ENCODE measurements around the gene SLC25A2. TPM values are rescaled to one million over a fixed set of nuclear protein-coding genes. Genes with fewer than 3 reads are reported as not detected.
"Not testable (repeated sequence)": the region's sequence is repeated elsewhere in the genome, so short reads cannot be mapped to it uniquely, and the experiment has no call there.

SLC25A2 gene
- total and polyA plus RNA-seq, 2 of the 8 experiments (the other 6 are each of a cell fraction or from before 2014, with no cell fraction given) = not detected

GRCh38 chr5:141346017-141346416 lies 42.2 kb upstream of the SLC25A2 start:
- H2AFZ ChIP-seq (ENCODE audit: low read length); H3K56ac ChIP-seq (replicated peaks; ENCODE audit: insufficient read length, low read depth, low read length); H4K91ac ChIP-seq (replicated peaks; ENCODE audit: insufficient read length, low read length); H3K36me3 ChIP-seq (ENCODE audit: control insufficient read depth in 2 of 4, insufficient read depth in 4 of 4, low read length in 3 of 4); H3K18ac ChIP-seq (ENCODE audit: extremely low read depth, low read length); POLR2A ChIA-PET (ENCODE audit: partially characterized antibody); H2BK12ac ChIP-seq (ENCODE audit: low read depth, low read length); H4K20me1 ChIP-seq (replicated peaks in 1 of 2; ENCODE audit: control insufficient read depth in 1 of 2, insufficient read depth in 2 of 2, low read length in 2 of 2); H2BK20ac ChIP-seq (ENCODE audit: low read length); DNase-seq (ENCODE audit: low read depth in 1 of 2, low spot score in 2 of 2); H3K27ac ChIP-seq (ENCODE audit: low read depth, low read length); H3K23me2 ChIP-seq (ENCODE audit: low read depth, low read length); H2BK5ac ChIP-seq (ENCODE audit: low read depth, low read length); H3K14ac ChIP-seq (ENCODE audit: insufficient read length); H2AK5ac ChIP-seq (ENCODE audit: low read depth, low read length); H2BK15ac ChIP-seq (ENCODE audit: low read length); H4K8ac ChIP-seq (ENCODE audit: extremely low read depth, insufficient read depth, low read length); H3K4me1 ChIP-seq (replicated peaks in 1 of 4; ENCODE audit: control insufficient read depth in 3 of 4, insufficient read depth in 4 of 4, low read length in 3 of 4); H3K23ac ChIP-seq (ENCODE audit: insufficient read length); H3K27me3 ChIP-seq (replicated peaks in 1 of 4; ENCODE audit: control insufficient read depth in 3 of 4, extremely low read depth in 1 of 4, insufficient read depth in 3 of 4, low read length in 3 of 4); H3K4me3 ChIP-seq (ENCODE audit: extremely low read depth in 1 of 4, insufficient read depth in 2 of 4, low read depth in 3 of 4, low read length in 4 of 4); H4K5ac ChIP-seq (ENCODE audit: insufficient read length, low read depth, low read length); H3K79me2 ChIP-seq (ENCODE audit: control insufficient read depth in 1 of 2, insufficient read depth in 2 of 2, low read length in 2 of 2); FAIRE-seq; H3K9ac ChIP-seq (replicated peaks in 1 of 4; ENCODE audit: extremely low read depth in 1 of 4, low read depth in 3 of 4, low read length in 3 of 4); H3K4ac ChIP-seq (replicated peaks; ENCODE audit: insufficient read length, low read depth, low read length); H3K79me1 ChIP-seq (ENCODE audit: low read depth, low read length); H3K4me2 ChIP-seq (ENCODE audit: insufficient read depth in 1 of 2, low read depth in 2 of 2, low read length in 2 of 2); H2BK120ac ChIP-seq (replicated peaks; ENCODE audit: low read depth, low read length): not testable (repeated sequence)
- CTCF ChIA-PET (ENCODE audit: partially characterized antibody) = interaction anchor here (1.3 to 3.8 kb wide), 7 partner anchors 10 to 122 kb away, joined by 3 to 15 read pairs (median 10); partner anchors contain the start of genes PCDHB14 and PCDHB15
- H3K9me3 ChIP-seq (ENCODE audit: insufficient read depth in 2 of 2, low read depth in 1 of 2, low read length in 1 of 2) = peaks cover 24 to 25% of the 10 kb centered on the region in 2 experiments
- 94% methylated on average over 18 of the region's 35 CpGs; no CpG with 5 or more reads in 1 of the 2 experiments for WGBS, 2 experiments (ENCODE audit: extremely low coverage in 1 of 2, insufficient coverage in 1 of 2, insufficient read length in 1 of 2, insufficient replicate concordance in 2 of 2, low coverage in 1 of 2, low lambda C conversion rate in 2 of 2, missing lambda C conversion rate in 1 of 2)

Measured in H1 (cell line).